Hepatocyte (in vitro differentiated cells): ENCODE data around the gene SLC38A7. TPM values are rescaled to one million over a fixed set of nuclear protein-coding genes. Genes with fewer than 3 reads are reported as not detected.

Experiments
- DNase-seq: peaks from one replicate; pipeline ENCODE4 v3.0.0-alpha.2; 2016; ENCODE audit warnings: low spot score
- H2AFZ ChIP-seq: fragments of 200-600 bp; sonication (generic); 2 replicates; pipeline ENCODE4 v1.6.0; 2016; ENCODE audit warnings: antibody characterized with exemption, mild to moderate bottlenecking
- H3K27ac ChIP-seq: fragments of 200-600 bp; sonication (generic); 2 replicates; pipeline ENCODE4 v1.5.1; 2016; ENCODE audit warnings: mild to moderate bottlenecking
- H3K27me3 ChIP-seq: fragments of 200-600 bp; sonication (generic); 2 replicates; pipeline ENCODE4 v1.6.1; 2016
- H3K36me3 ChIP-seq: fragments of 200-600 bp; sonication (generic); replicated peaks from 2 replicates; pipeline ENCODE4 v1.5.1; 2016; ENCODE audit warnings: low read depth; ENCODE audit not compliant: insufficient read depth
- H3K4me1 ChIP-seq: fragments of 200-600 bp; sonication (generic); 2 replicates; pipeline ENCODE4 v1.5.1; 2016; ENCODE audit warnings: mild to moderate bottlenecking, moderate library complexity; ENCODE audit not compliant: insufficient read depth
- H3K4me2 ChIP-seq: fragments of 200-600 bp; sonication (generic); 2 replicates; pipeline ENCODE4 v1.6.0; 2016
- H3K4me3 ChIP-seq: fragments of 200-600 bp; sonication (generic); 2 replicates; pipeline ENCODE4 v1.5.1; 2016; ENCODE audit warnings: mild to moderate bottlenecking
- H3K79me2 ChIP-seq: fragments of 200-600 bp; sonication (generic); 2 replicates; pipeline ENCODE4 v1.6.0; 2017; ENCODE audit warnings: mild to moderate bottlenecking
- H3K9me2 ChIP-seq: fragments of 200-600 bp; sonication (generic); replicated peaks from 2 replicates; pipeline ENCODE4 v1.6.0; 2017; ENCODE audit warnings: mild to moderate bottlenecking; ENCODE audit not compliant: insufficient read depth
- H3K9me3 ChIP-seq: fragments of 200-600 bp; sonication (generic); 2 replicates; pipeline ENCODE4 v1.5.1; 2016; ENCODE audit warnings: low read depth, mild to moderate bottlenecking
- H4K20me1 ChIP-seq: fragments of 200-600 bp; sonication (generic); 2 replicates; pipeline ENCODE4 v1.6.0; 2016; ENCODE audit warnings: mild to moderate bottlenecking; ENCODE audit not compliant: insufficient read depth, poor library complexity, severe bottlenecking
- EZH2 ChIP-seq: fragments of 200-600 bp; sonication (generic); IDR thresholded peaks from 2 replicates; pipeline ENCODE4 v1.6.1; 2016; ENCODE audit warnings: antibody characterized with exemption, mild to moderate bottlenecking, borderline replicate concordance
- EZH2phosphoT487 ChIP-seq: fragments of 200-600 bp; sonication (generic); IDR thresholded peaks from one replicate; pipeline ENCODE4 v1.6.1; 2018; ENCODE audit warnings: antibody characterized with exemption, mild to moderate bottlenecking, low read depth, moderate library complexity; ENCODE audit not compliant: unreplicated experiment, severe bottlenecking
- WGBS: methylation state at CpG from one replicate; pipeline ENCODE4 v1.1.6; 2016; ENCODE audit warnings: low lambda C conversion rate; ENCODE audit errors: missing lambda C conversion rate; 5-methylcytosine and 5-hydroxymethylcytosine counted together
- polyA plus RNA-seq: library from polyadenylated mRNA; unstranded; fragments of >200 nt; fragmentation: Nextera tagmentation; extraction: Ambion mirVana; gene quantifications from 2 replicates; pipeline ENCODE4 v1.2.1, GENCODE V29; 2016
- total RNA-seq: library from RNA; depleted of rRNA; stranded (reverse); fragments of >200 nt; gene quantifications from 2 replicates; pipeline ENCODE4 v1.2.3, GENCODE V29; 2014
- TF ChIP-seq, protein P1 (sequence below): fragments of 200-600 bp; sonication (generic); IDR thresholded peaks from 2 replicates; pipeline ENCODE4 v1.5.1; 2016; ENCODE audit warnings: antibody characterized with exemption, mild to moderate bottlenecking; ENCODE audit not compliant: poor library complexity

The SLC38A7 gene
- total and polyA plus RNA-seq, 2 experiments from 2014 or later, result 32.5 to 36.7 TPM

DNA sequence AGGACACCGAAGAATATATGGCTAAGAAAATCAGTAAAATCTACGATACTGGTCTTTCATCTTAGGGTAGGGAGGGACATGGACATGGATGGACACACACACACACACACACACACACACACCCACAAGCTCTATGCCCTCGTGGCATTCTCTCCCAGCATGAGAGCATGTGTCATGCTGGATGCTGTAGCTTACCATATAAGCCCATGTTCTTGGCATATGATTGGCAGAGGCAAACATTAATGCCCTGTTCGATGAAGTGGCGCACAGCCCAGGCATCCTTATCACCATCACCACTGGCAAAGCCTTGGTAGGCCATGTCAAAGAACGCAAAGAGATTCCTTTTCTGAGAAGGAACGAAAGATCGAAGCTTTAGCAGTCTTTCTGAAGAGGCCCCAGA lies 31.9 kb upstream of the SLC38A7 start:
- TF ChIP-seq EZH2phosphoT487, result no peak
- TF ChIP-seq EZH2, result no peak
- TF ChIP-seq, protein P1, sequence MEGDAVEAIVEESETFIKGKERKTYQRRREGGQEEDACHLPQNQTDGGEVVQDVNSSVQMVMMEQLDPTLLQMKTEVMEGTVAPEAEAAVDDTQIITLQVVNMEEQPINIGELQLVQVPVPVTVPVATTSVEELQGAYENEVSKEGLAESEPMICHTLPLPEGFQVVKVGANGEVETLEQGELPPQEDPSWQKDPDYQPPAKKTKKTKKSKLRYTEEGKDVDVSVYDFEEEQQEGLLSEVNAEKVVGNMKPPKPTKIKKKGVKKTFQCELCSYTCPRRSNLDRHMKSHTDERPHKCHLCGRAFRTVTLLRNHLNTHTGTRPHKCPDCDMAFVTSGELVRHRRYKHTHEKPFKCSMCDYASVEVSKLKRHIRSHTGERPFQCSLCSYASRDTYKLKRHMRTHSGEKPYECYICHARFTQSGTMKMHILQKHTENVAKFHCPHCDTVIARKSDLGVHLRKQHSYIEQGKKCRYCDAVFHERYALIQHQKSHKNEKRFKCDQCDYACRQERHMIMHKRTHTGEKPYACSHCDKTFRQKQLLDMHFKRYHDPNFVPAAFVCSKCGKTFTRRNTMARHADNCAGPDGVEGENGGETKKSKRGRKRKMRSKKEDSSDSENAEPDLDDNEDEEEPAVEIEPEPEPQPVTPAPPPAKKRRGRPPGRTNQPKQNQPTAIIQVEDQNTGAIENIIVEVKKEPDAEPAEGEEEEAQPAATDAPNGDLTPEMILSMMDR, result no peak
- H3K27ac ChIP-seq, result no peak overlapping the region
- no peak overlapping the region for H3K4me2 ChIP-seq
- H3K36me3 ChIP-seq, result no peaks in the 10 kb centered on the region
- no peaks in the 10 kb centered on the region for H3K9me3 ChIP-seq
- no peaks in the 10 kb centered on the region for H4K20me1 ChIP-seq
- H3K4me1 ChIP-seq, result peaks cover 3% of the 10 kb centered on the region
- DNase-seq, result no peak
- H3K4me3 ChIP-seq, result no peak overlapping the region
- H3K79me2 ChIP-seq, result no peaks in the 10 kb centered on the region
- H3K9me2 ChIP-seq, result no peaks in the 10 kb centered on the region
- no peaks in the 10 kb centered on the region for H3K27me3 ChIP-seq
- 88% methylated on average over 8 of the region's 8 CpGs for WGBS
- H2AFZ ChIP-seq, result no peak overlapping the region

DNA sequence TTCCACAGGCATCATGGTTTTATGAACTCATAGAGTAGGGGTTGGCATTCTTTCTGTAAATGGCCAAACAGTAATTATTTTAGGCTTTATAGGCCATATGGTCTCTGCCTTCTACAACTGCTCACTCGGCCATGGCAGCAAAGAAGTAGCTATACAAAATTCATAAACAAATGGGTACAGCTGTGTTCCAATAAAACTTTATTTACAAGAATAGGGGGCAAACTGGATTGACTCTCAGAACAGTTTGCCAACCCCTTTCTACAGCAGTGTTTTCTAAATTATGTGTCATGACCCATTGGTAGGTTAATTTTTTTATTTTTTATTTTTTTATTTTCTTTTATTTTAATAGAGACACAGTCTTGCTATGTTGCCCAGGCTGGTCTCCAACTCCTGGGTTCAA lies 29.2 kb upstream of the SLC38A7 start:
- DNase-seq, result no peak
- Histone ChIP-seq H3K36me3 (no peaks in the 10 kb centered on the region), H3K27ac (no peak overlapping the region), H3K9me3 (no peaks in the 10 kb centered on the region), H3K9me2 (no peaks in the 10 kb centered on the region), H3K27me3 (no peaks in the 10 kb centered on the region), H3K79me2 (no peaks in the 10 kb centered on the region), H3K4me2 (no peak overlapping the region), H3K4me1 (no peaks in the 10 kb centered on the region), H2AFZ (no peak overlapping the region), H3K4me3 (no peak overlapping the region), H4K20me1 (no peaks in the 10 kb centered on the region)
- TF ChIP-seq EZH2, result no peak
- TF ChIP-seq, protein P1, result no peak
- TF ChIP-seq EZH2phosphoT487, result no peak
- 97% methylated on average over 1 of the region's 1 CpG for WGBS

DNA sequence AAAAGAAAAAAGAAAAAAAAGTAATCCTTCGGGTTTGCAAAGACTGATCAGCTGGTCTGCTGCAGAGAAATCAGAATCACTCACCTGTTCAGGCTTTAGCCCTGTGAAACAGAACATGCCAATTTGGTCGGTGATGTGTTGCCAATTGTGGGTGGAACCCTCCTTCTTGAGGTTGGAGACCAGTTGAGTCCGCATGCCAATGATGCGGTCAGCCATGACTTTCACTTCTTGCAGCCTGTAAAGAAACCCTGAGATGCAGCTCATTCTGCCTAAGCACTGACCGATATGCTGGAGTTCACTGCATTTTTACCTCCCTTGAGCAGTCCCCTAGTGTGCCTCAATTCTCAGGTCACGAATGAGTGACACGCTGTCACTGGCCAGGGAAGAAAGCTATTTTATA lies 24.8 kb upstream of the SLC38A7 start:
- Histone ChIP-seq H2AFZ (no peak overlapping the region), H3K9me3 (no peaks in the 10 kb centered on the region), H3K4me1 (no peaks in the 10 kb centered on the region), H4K20me1 (no peaks in the 10 kb centered on the region), H3K36me3 (no peaks in the 10 kb centered on the region), H3K27ac (no peak overlapping the region), H3K4me2 (no peak overlapping the region), H3K9me2 (no peaks in the 10 kb centered on the region), H3K79me2 (no peaks in the 10 kb centered on the region), H3K27me3 (no peaks in the 10 kb centered on the region), H3K4me3 (no peak overlapping the region)
- TF ChIP-seq, protein P1, result no peak
- TF ChIP-seq EZH2 (no peak), EZH2phosphoT487 (no peak)
- no peak for DNase-seq
- 97% methylated on average over 7 of the region's 7 CpGs for WGBS

DNA sequence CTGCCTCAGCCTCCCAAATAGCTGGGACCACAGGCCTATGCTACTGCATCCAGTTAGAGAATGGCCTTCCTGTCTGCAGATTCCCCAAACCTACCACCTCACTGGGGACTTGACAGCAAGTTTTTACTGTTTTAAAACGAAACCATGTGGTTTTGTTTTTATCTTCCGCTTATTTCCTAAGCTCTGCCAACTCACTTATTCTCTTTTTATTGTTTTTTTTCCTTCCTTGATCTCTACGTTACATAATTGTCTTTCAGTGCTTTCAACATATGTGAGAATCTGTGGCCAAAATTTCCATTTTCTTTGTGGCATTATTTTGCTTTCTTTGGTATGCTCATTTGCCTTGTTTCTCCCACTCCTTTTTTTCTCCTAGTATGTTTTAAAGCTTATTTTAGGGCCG lies 14.6 kb upstream of the SLC38A7 start:
- no peak overlapping the region for H2AFZ ChIP-seq
- WGBS, result 79% methylated on average over 4 of the region's 4 CpGs
- H4K20me1 ChIP-seq, result no peaks in the 10 kb centered on the region
- no peaks in the 10 kb centered on the region for H3K79me2 ChIP-seq
- H3K36me3 ChIP-seq, result no peaks in the 10 kb centered on the region
- H3K27ac ChIP-seq, result no peak overlapping the region
- H3K4me1 ChIP-seq, result no peaks in the 10 kb centered on the region
- no peak for DNase-seq
- no peaks in the 10 kb centered on the region for H3K9me3 ChIP-seq
- H3K9me2 ChIP-seq, result no peaks in the 10 kb centered on the region
- TF ChIP-seq EZH2, result no peak
- no peak overlapping the region for H3K4me3 ChIP-seq
- no peaks in the 10 kb centered on the region for H3K27me3 ChIP-seq
- H3K4me2 ChIP-seq, result no peak overlapping the region
